GF-D8 (cell line): Measurements from ENCODE around the gene PASK.
A peak's percentile ranks its signal among the peaks of the same experiment; 100 is the strongest.

Source experiments
- DNase-seq: peaks from one replicate; lab custom pipeline; 2025; lab: John Stamatoyannopoulos, UW

The PASK gene

DNA sequence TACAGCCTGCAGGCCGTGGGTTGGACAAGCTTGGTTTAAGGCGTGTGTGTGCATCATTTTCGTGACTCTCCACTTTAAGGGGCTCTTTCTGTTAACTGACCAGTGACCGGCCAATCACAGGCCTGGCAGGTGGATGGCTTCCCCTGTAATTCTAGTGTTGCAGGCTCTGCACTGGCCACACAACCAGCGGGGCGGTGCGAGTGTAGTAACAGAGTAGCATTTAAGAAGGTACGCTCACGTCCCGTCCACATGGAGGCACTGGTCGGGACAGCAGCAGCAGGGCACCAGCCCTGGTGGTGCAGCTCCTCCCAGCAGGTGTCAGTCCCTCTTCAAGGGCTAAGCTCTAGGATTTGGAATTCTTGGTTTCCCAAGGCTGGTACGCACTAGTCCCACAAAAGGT is 31.2 kb upstream of the PASK start:
- DNase-seq = no peak

DNA sequence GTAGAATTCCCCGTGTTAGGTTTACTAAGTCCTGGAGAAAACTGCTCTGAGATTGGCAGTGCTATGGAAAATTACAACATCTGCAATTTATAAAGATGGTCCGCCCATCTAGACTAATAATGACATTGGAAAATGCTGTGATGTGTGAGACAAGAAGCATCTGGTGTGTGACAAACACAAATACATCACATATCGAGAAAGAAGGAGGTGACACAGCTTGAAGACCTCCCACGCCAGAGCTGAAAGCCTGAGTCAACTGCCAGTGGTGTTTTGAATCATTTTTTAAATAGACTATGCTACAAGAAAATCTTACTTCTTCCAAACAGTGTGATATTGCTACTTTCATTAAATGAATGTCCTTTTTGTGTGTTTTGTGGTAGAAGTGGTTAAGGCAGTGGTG is 30.6 kb upstream of the PASK start:
- DNase-seq = no peak

DNA sequence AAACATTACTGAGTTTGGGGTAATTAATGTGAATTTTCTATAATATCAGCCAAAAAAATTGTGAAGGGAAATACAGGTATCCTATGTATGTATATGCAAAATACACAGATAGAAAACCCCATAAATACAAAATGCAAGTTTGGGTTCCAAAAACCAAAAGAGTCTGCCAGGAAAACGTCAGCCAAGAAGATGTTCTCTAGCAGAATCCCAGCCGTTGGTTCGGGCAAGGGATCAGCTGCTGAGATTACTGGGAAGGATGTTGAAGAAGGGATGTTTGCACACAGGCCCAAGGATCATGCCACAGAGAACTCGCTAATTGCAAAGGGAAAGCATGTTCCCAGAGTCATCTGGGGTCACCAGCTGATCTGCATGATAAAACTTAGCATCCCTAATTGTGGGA is 29.7 kb upstream of the PASK start:
- DNase-seq = no peak

DNA sequence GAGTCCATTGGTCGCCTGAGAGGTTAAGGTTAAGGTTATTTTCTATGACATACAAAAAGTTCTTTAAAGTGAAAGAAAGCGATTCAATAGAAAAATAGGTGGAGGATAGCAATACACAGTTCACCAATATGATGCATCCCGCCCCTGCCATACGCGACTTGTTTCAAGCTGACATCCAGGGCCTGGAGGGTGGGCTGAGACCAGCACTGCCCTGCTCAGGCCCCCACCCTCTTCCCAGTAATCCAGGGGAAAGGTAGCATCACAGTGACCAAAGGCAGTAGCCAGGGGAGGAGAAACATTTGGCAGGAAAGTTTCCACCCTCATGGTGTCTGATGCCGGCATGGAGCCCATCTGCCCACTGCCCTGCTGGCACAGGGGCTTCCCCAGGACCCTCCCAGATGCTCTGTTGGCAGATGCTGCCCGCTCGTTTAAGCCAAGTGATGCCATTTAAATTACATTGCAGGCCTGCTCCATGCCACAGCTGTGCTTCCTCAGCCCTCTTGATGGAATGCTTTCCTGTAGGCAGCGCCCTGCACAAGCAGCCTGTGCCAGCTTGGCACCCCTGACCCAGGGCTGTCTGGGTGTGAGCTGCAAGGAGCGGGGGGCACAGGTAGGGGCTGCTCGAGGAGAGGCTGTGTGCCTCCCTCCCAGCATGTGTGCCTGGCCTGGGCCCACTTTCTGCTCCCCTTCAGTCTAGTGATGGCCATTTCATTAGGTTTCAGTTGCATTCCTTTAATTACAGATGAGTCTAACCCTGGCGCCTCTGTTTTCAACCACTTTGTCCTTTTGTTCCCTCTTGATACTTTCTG is 28.5 kb upstream of the PASK start:
- no peak for DNase-seq

DNA sequence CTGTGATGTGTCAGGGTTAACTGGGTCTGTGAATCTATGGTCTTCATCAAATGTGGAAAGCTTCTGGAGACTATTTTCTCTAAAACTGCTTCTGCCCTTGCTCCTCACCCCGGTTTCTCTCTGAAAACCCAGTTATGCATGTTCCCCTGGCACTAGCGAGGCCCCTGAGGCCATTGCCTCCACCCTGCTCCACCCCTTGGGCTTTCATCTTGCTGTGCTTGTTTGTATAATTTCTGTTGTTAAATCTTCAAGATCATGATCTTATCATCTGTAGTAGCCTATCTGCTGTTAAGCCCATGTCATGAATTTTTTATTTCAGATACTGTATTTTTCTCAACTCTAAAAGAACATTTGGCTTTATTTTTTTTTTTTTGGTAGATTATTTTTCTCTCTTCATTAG is 24.3 kb upstream of the PASK start:
- DNase-seq = no peak

DNA sequence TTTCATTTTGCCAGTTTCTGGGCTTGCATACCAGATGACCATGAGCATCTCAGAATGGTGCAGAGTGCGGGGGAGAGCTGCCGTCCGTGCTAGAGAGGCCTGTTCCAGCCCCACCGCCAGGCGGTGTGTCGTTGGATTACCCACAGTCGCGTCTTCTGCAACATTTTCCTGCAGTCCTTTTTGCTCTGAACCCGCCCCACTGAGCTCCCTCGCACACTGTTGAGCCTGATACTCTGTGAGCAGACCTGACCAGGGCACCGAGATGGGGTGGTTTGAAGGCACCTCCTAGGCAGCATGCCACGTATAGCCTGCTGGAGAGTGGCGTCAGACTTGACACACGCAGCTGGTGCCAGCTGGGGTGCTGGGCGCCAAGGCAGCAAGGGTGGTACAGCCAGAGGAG is 19.1 kb upstream of the PASK start:
- no peak for DNase-seq

DNA sequence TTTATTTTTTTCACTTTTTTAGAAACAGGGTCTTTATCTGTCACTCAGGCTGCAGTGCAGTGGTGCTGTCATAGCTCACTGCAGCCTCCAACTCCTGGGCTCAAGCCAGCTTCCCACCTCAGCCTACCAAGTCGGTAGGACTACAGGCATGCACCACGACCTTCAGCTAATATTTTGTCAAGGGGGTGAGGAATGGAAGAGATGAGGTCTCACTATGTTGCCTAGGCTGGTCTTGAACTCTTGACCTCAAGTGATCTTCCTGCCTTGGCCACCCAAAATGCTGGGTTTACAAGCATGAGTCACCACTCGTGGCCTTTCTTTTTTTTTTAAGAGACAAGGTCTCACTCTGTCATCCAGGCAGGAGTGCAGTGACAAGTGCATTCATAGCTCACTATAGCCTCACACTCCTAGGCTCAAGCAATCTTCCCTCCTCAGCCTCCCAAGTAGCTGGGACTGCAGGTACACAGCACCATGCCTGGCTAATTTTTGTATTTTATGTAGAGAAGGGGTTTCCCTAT is 14.4 kb upstream of the PASK start:
- no peak for DNase-seq

DNA sequence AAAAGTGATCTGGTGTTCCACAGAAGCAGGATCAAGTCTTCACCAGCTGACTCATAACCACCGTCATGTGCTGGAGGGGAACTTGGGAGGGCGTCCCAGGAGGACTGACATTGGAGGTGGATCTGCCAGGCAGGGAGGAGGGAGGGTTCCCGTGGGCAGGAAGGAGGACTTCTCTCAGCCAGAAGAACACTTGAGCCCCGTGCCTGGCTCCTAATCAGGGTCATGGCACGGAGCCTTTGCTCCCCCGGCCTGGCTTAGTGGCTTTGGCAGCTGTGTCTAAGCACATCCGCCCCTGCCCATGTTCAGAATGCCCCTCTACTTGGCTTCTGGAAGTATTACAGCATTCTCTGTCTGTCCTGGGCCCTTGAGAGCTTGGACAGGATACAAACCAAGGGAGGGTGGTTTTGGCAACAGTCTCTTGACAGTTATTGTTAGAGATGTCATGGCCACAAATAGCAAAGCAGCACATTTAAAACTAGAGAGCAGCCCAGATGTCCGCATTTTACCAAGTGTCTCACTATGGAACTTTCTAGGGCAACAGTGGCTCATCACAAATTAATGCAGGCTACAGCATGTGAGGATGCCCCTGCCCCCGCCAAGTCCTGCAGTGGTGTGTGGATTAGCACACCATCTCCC is 12.5 kb upstream of the PASK start:
- DNase-seq = no peak

DNA sequence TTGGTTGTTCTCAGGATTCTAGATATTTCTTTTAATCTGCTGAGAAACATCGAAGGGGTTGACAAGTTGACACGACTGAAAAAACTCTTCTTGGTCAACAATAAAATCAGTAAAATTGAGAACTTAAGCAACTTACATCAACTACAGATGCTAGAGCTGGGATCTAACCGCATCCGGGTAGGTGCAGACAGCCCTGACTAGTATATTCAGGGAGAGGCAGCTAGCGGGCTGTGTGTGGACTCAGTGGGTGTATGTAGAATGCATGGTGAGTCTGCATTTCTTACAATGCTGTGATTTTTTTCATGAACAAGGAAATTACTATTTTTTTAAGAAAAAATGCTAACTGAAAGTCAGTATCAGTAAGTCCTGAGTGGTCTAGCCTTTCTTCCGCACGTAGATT is 11.0 kb upstream of the PASK start:
- no peak for DNase-seq

DNA sequence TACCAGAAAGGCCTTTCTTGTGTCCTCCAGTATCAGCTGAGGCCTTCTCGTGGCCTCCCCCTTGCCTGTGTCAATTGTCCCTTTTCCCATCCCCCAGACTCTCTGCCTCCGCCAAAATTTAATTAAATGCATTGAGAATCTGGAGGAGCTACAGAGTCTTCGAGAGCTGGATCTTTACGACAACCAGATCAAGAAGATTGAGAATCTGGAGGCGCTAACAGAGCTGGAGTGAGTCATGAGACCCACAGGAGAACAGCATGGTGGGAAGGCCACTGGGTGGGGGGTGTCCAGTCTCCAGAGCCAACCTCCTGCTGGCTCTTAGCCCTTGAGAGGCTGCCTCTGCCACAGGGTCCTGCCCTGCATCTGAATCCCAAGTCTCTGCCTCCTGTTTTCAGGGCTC is 9.8 kb upstream of the PASK start:
- no peak for DNase-seq

DNA sequence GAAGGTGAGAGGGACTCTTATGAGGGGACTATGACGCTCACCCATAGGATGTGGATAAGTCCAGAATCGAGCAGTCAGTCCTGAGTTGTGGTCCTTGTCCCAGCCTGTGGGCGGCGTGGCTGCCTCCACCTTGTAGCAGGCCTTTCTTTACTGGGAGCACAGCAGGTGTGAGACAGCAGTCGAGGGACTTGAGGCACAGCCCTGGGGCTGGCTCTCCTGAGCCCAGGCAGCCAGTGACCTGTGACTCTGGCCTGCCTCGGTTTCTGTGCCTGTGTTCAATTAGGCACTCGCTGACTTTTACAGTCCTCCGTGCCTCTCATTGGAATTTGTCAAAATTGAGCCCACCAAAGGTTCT is 9.3 kb upstream of the PASK start:
- no peak for DNase-seq

DNA sequence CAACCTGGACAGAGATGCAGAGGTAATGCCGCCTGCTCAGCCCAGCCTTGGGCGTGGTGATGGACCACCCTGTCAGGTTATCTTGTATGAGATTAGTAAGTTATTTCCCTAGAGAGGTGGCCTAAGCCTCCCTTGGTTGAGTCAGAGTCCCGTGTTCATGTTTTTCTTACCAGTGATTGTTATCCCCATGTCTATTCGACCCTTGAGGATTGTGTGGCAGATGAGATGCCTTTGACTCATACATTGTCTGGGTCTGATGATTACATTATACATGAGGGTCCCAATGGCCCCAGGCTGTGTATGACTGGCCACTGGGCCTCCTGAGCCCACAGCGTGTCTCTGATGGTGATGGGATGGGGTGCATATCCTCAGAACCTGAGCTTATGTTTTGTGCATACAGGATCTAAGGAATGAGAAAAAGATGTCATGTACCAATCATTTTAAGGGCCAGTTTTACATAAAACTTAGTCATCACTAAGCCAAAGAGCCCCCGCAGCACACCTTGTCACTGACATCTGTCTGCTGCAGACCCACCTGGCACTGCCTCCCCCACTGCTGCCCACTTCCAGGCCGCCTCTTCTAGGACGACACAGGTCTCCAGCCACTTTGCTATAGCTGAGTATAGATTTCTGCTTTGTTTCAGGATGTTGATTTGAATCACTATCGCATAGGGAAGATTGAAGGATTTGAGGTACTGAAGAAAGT is 8.7 kb upstream of the PASK start:
- DNase-seq = no peak

DNA sequence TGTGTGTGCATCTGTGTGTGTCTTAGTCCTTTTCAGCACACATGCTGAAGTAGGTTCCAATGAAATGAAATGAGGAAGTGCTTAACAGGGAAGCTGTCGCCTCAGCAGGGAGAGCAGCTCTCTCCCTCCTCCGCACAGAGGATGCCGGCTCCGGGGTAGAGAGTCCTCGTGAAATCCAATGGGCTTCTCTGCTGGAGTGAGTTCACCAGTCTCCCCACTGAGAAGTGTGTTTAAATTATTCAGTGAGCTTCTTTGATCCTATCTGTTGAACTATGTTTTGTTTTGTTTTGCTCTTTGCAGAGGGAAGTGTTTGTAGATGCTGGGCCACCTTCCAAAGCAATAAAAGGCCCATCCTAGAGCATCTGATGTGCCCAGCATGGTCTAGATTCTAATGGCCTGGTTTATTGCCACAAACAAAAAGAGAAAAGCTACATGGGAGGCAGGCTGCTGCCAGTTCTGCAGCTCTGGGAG is 7.7 kb upstream of the PASK start:
- peak; percentile 57 for DNase-seq

DNA sequence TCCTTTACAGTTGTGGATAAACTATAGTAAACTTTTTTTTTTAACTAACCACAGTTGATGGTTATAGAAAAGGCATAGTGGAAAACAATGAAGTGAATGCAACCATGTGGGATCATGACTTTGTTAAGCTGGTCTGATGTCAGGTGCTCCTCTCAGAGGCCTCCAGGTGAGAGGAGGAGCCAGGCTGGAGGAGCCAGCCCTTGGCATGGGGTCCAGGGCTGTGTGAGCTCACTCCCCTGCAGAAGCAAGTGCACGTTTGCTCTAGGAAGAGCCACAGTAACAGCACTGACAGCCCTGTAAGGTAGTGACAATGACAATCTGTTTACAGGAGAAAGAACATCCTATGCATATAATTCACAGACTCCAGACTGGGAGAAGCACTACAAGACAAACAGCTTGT is 6.7 kb upstream of the PASK start:
- DNase-seq = no peak

DNA sequence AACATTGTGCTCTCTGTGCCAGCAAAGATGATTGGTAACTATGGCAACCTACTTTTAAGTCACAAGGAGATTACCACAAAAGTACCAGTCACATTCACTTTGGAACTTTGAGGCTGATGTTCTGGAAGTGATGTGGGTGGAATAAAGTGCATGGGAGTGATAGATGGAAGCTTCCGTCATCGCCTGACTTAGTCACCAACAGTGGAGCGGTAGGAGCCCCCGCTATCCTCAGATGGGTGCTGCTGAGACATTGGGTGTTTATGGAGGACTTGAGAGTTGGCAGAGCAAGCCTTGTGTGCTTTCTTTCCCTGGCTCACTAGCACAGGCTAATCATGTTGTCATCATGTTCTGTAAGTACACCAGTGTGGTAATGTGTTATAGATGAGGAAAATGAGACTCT is 5.6 kb upstream of the PASK start:
- DNase-seq = no peak

DNA sequence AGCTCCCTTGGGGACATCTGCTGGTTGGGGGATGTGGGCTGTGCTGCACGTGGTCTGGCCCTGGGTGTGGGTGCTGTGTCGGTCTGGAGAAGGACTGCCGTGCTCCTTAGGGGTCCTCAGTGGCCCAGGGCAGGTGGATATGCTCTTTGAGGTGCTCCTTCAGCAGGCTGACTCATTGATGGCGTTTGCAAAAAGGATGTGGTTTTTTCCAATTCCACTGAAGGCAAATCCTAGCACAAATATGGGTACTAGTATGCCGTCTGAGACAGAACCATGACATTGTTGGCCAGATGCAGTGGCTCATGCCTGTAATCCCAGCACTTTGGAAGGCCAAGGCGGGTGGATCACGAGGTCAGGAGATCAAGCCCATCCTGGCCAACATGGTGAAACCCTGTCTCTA is 4.3 kb upstream of the PASK start:
- no peak for DNase-seq

DNA sequence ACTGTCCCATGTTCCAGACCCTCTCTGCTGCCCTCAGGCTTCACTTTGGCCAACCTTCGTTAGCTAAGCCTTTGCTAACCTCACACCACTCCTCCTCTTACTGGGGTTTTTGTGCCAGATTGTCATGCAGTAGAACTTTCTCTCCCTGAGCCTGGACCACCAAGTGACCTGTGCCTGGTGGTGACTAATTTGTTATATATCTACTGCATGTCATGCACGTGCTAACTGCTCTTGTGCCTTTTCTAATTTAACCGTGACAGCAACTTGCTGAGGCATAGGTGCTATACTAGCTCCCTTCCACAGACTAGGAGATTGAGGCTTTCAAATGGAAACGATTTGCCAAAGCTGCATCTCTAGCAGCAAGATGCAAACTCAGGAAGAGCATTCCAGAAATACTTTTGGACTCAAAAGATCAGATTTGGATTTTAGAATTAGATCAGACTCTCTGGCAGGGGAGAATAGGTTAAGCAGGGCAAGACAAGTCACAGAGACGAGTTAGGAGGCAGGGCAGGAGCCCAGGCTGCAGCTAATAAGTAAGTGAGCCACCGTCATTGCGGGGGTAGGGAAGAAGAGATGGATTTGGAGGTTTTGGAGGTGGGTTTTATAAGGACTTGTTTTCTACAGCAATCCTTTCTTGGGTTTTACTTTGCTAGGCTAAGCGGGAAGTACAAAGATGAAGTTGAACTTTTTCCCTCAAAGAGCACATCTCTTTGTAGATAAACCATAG is 2.8 kb upstream of the PASK start:
- no peak for DNase-seq

DNA sequence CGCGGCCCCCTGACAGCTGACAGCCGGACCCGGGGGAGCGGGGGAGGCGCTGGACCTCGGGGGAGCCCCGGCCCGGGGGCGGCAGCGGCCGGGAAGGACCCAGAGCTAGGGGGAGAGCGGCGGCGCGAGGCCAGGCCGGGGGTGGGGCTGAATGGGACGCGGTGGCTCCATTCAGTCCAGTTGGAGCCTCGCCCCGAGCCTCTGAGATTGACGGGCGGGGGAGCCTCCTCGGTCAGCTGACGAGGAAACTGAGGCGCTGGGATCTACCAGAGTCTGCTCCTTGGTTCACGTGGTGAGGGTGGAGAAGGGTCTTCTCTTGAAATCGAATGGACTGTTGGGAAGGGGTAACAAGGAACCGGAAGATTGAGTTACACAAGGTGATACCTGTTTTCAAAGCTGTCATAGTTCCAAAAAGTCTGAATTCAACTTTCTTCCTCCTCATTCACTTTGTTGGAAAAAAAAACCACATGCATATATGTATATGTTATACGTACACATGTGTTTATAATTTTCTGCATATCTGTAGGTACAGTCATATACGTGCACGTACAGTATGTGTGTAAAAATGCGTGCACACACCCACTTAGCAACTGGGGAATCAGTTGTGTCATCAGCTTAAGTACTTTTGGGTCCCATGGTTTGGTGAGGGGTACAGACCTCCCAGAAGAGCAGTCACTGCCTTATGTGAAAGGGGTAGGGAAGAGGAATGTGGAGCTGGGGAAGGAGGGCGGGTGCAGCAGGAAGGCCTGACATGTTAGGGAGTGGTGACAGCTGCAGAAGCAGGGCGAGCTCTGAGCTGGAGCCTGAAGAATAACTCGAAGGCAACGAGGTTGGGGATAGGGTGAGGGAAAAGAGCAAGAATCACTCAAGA is 1.6 kb upstream of the PASK start:
- no peak for DNase-seq

DNA sequence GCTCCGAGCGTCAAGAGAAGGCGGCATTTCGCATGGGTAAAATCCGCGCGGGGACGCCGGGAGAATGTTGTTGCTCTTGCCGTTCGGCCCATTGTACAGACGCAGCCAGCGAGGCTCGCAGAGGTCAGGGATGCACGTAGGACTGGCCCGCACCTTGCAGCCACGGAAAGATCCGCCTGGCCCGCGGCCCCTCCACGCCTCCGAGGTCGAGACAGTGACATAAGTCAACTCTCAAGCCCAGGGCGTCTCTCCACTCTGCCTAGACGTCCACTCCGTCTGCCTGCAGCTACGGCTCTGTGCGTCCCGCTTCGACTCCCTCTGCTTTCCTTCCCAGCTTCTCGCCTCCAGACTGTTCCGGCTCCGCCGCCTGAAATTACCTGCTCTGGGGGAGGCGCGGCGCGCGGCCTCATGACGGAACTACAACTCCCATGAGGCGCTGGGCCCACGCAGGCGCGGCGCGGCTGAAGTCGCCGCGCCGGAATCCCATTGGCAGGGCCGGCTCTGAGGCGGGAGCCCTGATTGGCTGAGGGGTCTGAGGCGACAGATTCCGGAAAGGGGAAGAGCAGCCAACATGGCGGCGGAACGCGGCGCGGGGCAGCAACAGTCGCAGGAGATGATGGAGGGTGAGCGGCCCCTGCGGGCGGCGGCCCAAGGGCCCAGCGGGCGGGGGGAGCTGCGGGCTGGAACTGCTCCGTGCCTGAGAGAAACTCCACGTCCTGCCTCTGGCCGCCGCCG is 820 bp upstream of the PASK start, which contains the start of gene PPP1R7:
Gene PPP1R7 (plus strand): TSS at position 543 of the 735 bp plus-strand sequence. CDS start 29 bp downstream, at position 572.
- peak; percentile 77 for DNase-seq

DNA sequence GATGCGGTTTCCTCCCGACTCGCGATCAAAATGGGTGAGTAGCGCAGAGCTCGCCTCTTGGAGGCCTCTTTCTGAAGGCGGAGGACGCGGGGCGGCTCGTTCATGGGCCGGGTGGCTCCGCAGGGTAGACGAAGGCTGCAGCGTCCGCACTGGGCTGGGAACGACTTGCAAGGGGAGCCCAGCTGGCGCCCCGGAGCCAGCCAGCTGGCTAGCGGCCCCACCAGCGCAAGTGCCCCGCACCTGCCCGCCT is 328 bp upstream of the PASK start:
- DNase-seq = no peak

DNA sequence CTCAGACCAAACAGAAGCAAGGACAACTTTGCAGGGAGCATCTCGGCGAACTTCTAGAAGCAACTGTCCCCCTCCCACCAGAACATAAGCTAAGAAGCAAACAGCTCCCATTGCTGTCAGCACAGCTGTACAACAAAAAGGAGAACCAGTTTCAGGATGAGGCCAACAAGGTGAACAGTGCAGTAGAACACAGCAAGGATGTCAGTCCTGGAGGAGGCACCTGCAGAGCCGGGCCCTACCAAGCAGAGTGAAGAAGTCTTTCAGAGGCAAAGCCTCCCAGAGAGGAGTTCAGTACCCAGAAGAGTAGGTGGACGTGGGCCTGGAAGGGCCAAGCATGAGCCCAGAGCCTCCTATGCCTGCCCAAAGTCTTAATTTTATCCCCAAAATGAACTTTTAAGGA is 1.0 kb downstream of the PASK start:
- DNase-seq = no peak
